NCI-H187 treated with DMSO at 0.1 percent for 48 hours (cell line): ENCODE data around the gene SOHLH1.

Experiments used
- DNase-seq: peaks from one replicate; lab custom pipeline; 2025; lab: John Stamatoyannopoulos, UW

SOHLH1 gene

GRCh38 chr9:135699440-135699839 lies at the start of gene SOHLH1:
TSS of gene SOHLH1 (minus strand) at chr9:135699481. CDS start at chr9:135699467, 14 bp downstream.
- DNase-seq, result no peak

GRCh38 chr9:135748676-135749075 lies 49.4 kb upstream of the SOHLH1 start:
- no peak for DNase-seq

- DNase-seq, result no peak
Observed at GRCh38 chr9:135747311-135747710, 48.0 kb upstream of the SOHLH1 start.

GRCh38 chr9:135746565-135746964 lies 47.3 kb upstream of the SOHLH1 start:
- DNase-seq, result no peak

GRCh38 chr9:135745686-135746324 lies 46.5 kb upstream of the SOHLH1 start:
- DNase-seq, result no peak

- DNase-seq, result no peak
Observed at GRCh38 chr9:135745189-135745588, 45.9 kb upstream of the SOHLH1 start.

- DNase-seq, result no peak
Observed at GRCh38 chr9:135744333-135745070, 45.2 kb upstream of the SOHLH1 start.

GRCh38 chr9:135743546-135744332 lies 44.5 kb upstream of the SOHLH1 start:
- DNase-seq, result no peak

GRCh38 chr9:135743021-135743420 lies 43.7 kb upstream of the SOHLH1 start:
- DNase-seq, result no peak

GRCh38 chr9:135741276-135742219 lies 42.3 kb upstream of the SOHLH1 start:
- DNase-seq, result no peak

GRCh38 chr9:135739271-135740220 lies 40.3 kb upstream of the SOHLH1 start:
- no peak for DNase-seq

GRCh38 chr9:135737840-135738521 lies 38.7 kb upstream of the SOHLH1 start:
- DNase-seq, result no peak

GRCh38 chr9:135736979-135737839 lies 37.9 kb upstream of the SOHLH1 start:
- DNase-seq, result no peak

- no peak for DNase-seq
Observed at GRCh38 chr9:135736272-135736978, 37.1 kb upstream of the SOHLH1 start.

GRCh38 chr9:135734616-135735144 lies 35.4 kb upstream of the SOHLH1 start:
- no peak for DNase-seq

- no peak for DNase-seq
Observed at GRCh38 chr9:135732569-135733257, 33.4 kb upstream of the SOHLH1 start.

- DNase-seq, result no peak
Observed at GRCh38 chr9:135731454-135731853, 32.2 kb upstream of the SOHLH1 start.
